OCI-LY7 (cell line): Measurements from ENCODE around the gene DVL2. TPM values are rescaled to one million over a fixed set of nuclear protein-coding genes. Genes with fewer than 3 reads are reported as not detected.

Source experiments
- BruUV-seq: library from RNA; stranded (reverse); fragments of 400-500 nt; replicated peaks from 2 replicates; lab custom pipeline; 2021; lab: Mats Ljungman, UMichigan
- CTCF ChIA-PET: fragments of 300-600 bp; sonication (Branson Sonifier 250); formaldehyde crosslinking; loops from one replicate; lab custom pipeline; 2022; ENCODE audit warnings: antibody characterized with exemption; ENCODE audit not compliant: unreplicated experiment; lab: Charles Lee
- POLR2A ChIA-PET: fragments of 300-600 bp; sonication (Branson Sonifier 250); formaldehyde crosslinking; loops from one replicate; lab custom pipeline; 2022; ENCODE audit warnings: antibody characterized with exemption; lab: Charles Lee
- DNase-seq: peaks from one replicate; pipeline ENCODE4 v3.0.0-alpha.2; 2015; ENCODE audit warnings: low spot score
- H2AFZ ChIP-seq: fragments of 200-600 bp; sonication (generic), shearing (Covaris generic); 2 replicates; pipeline ENCODE4 v1.6.1; 2014; ENCODE audit warnings: mild to moderate bottlenecking, antibody characterized with exemption, low read length, moderate library complexity
- H3K27ac ChIP-seq: fragments of 200-600 bp; sonication (generic); 2 replicates; pipeline ENCODE4 v1.5.1; 2014; ENCODE audit warnings: mixed run types, low read depth, mild to moderate bottlenecking, moderate library complexity, low read length, inconsistent platforms; ENCODE audit not compliant: poor library complexity, severe bottlenecking
- H3K36me3 ChIP-seq: fragments of 200-600 bp; sonication (generic); 2 replicates; pipeline ENCODE4 v1.6.1; 2014; ENCODE audit warnings: mild to moderate bottlenecking, antibody characterized with exemption, low read length, moderate library complexity, mixed read lengths; ENCODE audit not compliant: insufficient read depth
- H3K4me1 ChIP-seq: fragments of 200-600 bp; sonication (generic); 2 replicates; pipeline ENCODE4 v1.5.1; 2014; ENCODE audit warnings: mild to moderate bottlenecking, low read length; ENCODE audit not compliant: insufficient read depth, poor library complexity, severe bottlenecking
- H3K4me2 ChIP-seq: fragments of 200-600 bp; sonication (generic); 2 replicates; pipeline ENCODE4 v1.6.1; 2014; ENCODE audit warnings: mild to moderate bottlenecking, low read length
- H3K4me3 ChIP-seq: fragments of 200-600 bp; sonication (generic); 2 replicates; pipeline ENCODE4 v1.5.1; 2014; ENCODE audit warnings: mild to moderate bottlenecking, low read depth, low read length; ENCODE audit not compliant: poor library complexity, severe bottlenecking
- H3K79me2 ChIP-seq: fragments of 200-600 bp; sonication (generic); 2 replicates; pipeline ENCODE4 v1.6.1; 2016; ENCODE audit warnings: low read depth, mild to moderate bottlenecking, low read length, moderate library complexity, mixed read lengths; ENCODE audit not compliant: insufficient read depth
- H3K9me2 ChIP-seq: fragments of 200-600 bp; sonication (generic); 2 replicates; pipeline ENCODE4 v1.6.1; 2016; ENCODE audit warnings: mild to moderate bottlenecking, low read length, mixed read lengths; ENCODE audit not compliant: insufficient read depth
- H3K9me3 ChIP-seq: fragments of 200-600 bp; sonication (generic); 2 replicates; pipeline ENCODE4 v1.6.1; 2014; ENCODE audit warnings: mild to moderate bottlenecking, mixed run types, low read length, mixed read lengths
- H4K20me1 ChIP-seq: fragments of 200-600 bp; sonication (generic); 2 replicates; pipeline ENCODE4 v1.6.1; 2014; ENCODE audit warnings: mild to moderate bottlenecking, antibody characterized with exemption, low read length, moderate library complexity, mixed read lengths; ENCODE audit not compliant: insufficient read depth
- EZH2phosphoT487 ChIP-seq: fragments of 200-600 bp; sonication (generic); IDR thresholded peaks from 2 replicates; pipeline ENCODE4 v1.6.1; 2018; ENCODE audit warnings: low read depth, borderline replicate concordance, mild to moderate bottlenecking, mixed run types, antibody characterized with exemption, low read length, moderate library complexity, mixed read lengths
- intact Hi-C: fragments of 100-400 bp; cut with micrococcal nuclease; formaldehyde crosslinking; loops from one replicate; pipeline ENCODE4 v1.10.0; 2022; ENCODE audit not compliant: unreplicated experiment
- total RNA-seq, 2 experiments: library from RNA; depleted of rRNA in 1 of 2; stranded (reverse); fragments of >200 nt in 1 of 2; shearing (Covaris generic) in 1 of 2; gene quantifications; 2 replicates each; pipeline ENCODE4 v1.2.3, GENCODE V29; 2014 to 2022
- TF ChIP-seq, protein P1 (sequence below): fragments of 200-600 bp; sonication (generic); conservative IDR thresholded peaks from 2 replicates; pipeline ENCODE4 v1.5.1; 2014; ENCODE audit warnings: mild to moderate bottlenecking, antibody characterized with exemption, low read length, moderate library complexity, mixed read lengths

DVL2 gene
- total RNA-seq, 2 experiments from 2014 or later = 98.8 to 99.9 TPM

- H3K79me2 ChIP-seq = no peaks in the 10 kb centered on the region
- CTCF ChIA-PET = no interaction called here
- POLR2A ChIA-PET = interaction anchor here (0.6 kb wide), 1 partner anchor 274 kb away, joined by 3 read pairs; no protein-coding TSS in a partner anchor
- peaks cover 17% of the 10 kb centered on the region for H3K4me1 ChIP-seq
- no peak overlapping the region for H2AFZ ChIP-seq
- H3K27ac ChIP-seq = no peak overlapping the region
- BruUV-seq = no TSS peak
- no peak overlapping the region; the same call in 1 of the 2 replicates for H3K4me2 ChIP-seq
- H3K9me2 ChIP-seq = no peaks in the 10 kb centered on the region
- intact Hi-C loops = no loop called here
- H3K36me3 ChIP-seq = peaks cover 24% of the 10 kb centered on the region
- DNase-seq = no peak
- H4K20me1 ChIP-seq = no peaks in the 10 kb centered on the region
- TF ChIP-seq, protein P1, sequence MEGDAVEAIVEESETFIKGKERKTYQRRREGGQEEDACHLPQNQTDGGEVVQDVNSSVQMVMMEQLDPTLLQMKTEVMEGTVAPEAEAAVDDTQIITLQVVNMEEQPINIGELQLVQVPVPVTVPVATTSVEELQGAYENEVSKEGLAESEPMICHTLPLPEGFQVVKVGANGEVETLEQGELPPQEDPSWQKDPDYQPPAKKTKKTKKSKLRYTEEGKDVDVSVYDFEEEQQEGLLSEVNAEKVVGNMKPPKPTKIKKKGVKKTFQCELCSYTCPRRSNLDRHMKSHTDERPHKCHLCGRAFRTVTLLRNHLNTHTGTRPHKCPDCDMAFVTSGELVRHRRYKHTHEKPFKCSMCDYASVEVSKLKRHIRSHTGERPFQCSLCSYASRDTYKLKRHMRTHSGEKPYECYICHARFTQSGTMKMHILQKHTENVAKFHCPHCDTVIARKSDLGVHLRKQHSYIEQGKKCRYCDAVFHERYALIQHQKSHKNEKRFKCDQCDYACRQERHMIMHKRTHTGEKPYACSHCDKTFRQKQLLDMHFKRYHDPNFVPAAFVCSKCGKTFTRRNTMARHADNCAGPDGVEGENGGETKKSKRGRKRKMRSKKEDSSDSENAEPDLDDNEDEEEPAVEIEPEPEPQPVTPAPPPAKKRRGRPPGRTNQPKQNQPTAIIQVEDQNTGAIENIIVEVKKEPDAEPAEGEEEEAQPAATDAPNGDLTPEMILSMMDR = no peak
- TF ChIP-seq EZH2phosphoT487 = no peak
- no peak overlapping the region for H3K4me3 ChIP-seq
- H3K9me3 ChIP-seq = no peaks in the 10 kb centered on the region
These were observed 27.3 kb upstream of the DVL2 start for GRCh38 chr17:7261379-7262191.

GRCh38 chr17:7260651-7261378 is 26.5 kb upstream of the DVL2 start:
- Histone ChIP-seq H3K27ac (no peak overlapping the region), H3K4me3 (no peak overlapping the region), H3K4me1 (peaks cover 17% of the 10 kb centered on the region), H2AFZ (no peak overlapping the region), H4K20me1 (no peaks in the 10 kb centered on the region), H3K79me2 (no peaks in the 10 kb centered on the region), H3K4me2 (no peak overlapping the region; the same call in 1 of the 2 replicates), H3K36me3 (peaks cover 32% of the 10 kb centered on the region), H3K9me2 (no peaks in the 10 kb centered on the region), H3K9me3 (no peaks in the 10 kb centered on the region)
- BruUV-seq = no TSS peak
- DNase-seq = no peak
- ChIA-PET CTCF (no interaction called here), POLR2A (no interaction called here)
- intact Hi-C loops = no loop called here
- TF ChIP-seq, protein P1 = no peak
- TF ChIP-seq EZH2phosphoT487 = no peak
